ACC112 (cell line): Measurements from ENCODE around the gene MTHFR.

ENCODE experiments used
- H2AFZ ChIP-seq: fragments of 200-600 bp; sonication (generic); one replicate; pipeline ENCODE4 v1.6.0; 2017; ENCODE audit warnings: antibody characterized with exemption, low read length; ENCODE audit not compliant: unreplicated experiment
- H3K27ac ChIP-seq: fragments of 200-600 bp; sonication (generic); 2 replicates; pipeline ENCODE4 v1.5.1; 2014; ENCODE audit warnings: low read depth, mild to moderate bottlenecking, antibody characterized with exemption, low read length, moderate library complexity
- H3K27me3 ChIP-seq: fragments of 200-600 bp; sonication (generic); 2 replicates; pipeline ENCODE4 v1.6.1; 2014; ENCODE audit warnings: mild to moderate bottlenecking, antibody characterized with exemption, low read length, moderate library complexity, mixed read lengths; ENCODE audit not compliant: insufficient read depth
- H3K36me3 ChIP-seq: fragments of 200-600 bp; sonication (generic); 2 replicates; pipeline ENCODE4 v1.6.1; 2016; ENCODE audit warnings: mild to moderate bottlenecking, antibody characterized with exemption, low read length, moderate library complexity, mixed read lengths; ENCODE audit not compliant: insufficient read depth
- H3K4me1 ChIP-seq: fragments of 200-600 bp; sonication (generic); one replicate; pipeline ENCODE4 v1.6.1; 2016; ENCODE audit warnings: low read length, mixed read lengths; ENCODE audit not compliant: insufficient read depth, unreplicated experiment, control insufficient read depth
- H3K4me3 ChIP-seq: fragments of 200-600 bp; sonication (generic); 2 replicates; pipeline ENCODE4 v1.5.1; 2014; ENCODE audit warnings: mild to moderate bottlenecking, low read depth, low read length
- H3K79me2 ChIP-seq: fragments of 200-600 bp; sonication (generic); one replicate; pipeline ENCODE4 v1.6.0; 2016; ENCODE audit warnings: low read length; ENCODE audit not compliant: control insufficient read depth, unreplicated experiment, insufficient read depth

MTHFR gene

DNA sequence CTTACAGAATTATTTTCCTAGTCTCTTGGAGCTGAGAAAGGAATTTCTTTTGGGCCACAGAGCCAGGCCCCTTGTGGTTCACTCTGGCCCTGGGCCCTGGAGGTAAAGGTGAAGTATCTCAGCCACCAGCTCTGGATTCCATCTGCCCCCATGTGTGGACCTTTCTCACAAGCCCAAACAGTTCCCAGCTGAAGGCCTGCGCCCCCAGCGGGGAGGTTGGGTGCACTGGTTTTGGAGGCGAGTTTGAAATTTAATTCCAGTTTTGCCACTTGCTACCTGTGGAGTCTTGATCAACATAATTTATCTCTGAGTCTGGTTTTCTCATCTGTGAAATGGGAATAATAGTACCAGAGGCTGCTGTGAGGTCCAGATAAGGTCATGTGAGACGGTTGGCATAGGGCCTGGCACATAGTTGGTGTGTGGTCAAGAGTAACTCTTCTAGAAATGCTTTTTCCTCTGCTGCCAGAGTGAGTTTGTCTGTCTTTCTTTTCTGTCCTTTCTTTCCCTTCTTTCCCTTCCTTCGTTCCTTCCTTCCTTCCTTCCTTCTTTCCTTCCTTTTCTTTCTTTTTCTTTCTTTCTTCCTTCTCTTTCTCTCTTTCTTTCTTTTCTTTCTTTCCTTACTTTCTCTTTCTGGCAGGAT, 63.7 kb downstream of the MTHFR start:
- Histone ChIP-seq H3K36me3 (no peaks in the 10 kb centered on the region), H3K27ac (no peak overlapping the region), H3K27me3 (no peaks in the 10 kb centered on the region), H3K4me1 (peaks cover 25% of the 10 kb centered on the region), H3K4me3 (no peak overlapping the region), H3K79me2 (peaks cover 37% of the 10 kb centered on the region), H2AFZ (no peak overlapping the region)

DNA sequence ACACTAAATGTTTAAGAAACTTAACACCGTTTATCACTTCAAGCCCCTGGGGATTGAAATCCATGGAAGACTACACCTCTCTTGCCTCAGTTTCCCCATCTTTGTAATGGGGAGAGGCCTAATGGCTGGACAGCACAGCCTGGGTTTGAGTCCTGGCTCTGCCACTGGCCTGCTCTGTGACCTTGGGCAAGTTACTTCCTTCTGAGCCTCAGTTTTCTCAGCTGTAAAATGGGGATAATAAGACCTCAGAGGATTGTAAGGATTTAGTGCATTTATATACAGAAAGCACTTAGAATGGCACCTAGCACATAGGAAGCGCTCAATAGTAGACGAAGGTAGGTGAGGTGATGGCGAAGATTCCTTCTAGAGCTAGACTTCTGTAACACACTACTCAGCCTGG, 64.3 kb downstream of the MTHFR start:
- H3K27me3 ChIP-seq = no peaks in the 10 kb centered on the region
- H3K4me3 ChIP-seq = no peak overlapping the region
- no peak overlapping the region for H3K27ac ChIP-seq
- H3K79me2 ChIP-seq = peaks cover 37% of the 10 kb centered on the region
- H3K36me3 ChIP-seq = no peaks in the 10 kb centered on the region
- peaks cover 25% of the 10 kb centered on the region for H3K4me1 ChIP-seq
- H2AFZ ChIP-seq = no peak overlapping the region

DNA sequence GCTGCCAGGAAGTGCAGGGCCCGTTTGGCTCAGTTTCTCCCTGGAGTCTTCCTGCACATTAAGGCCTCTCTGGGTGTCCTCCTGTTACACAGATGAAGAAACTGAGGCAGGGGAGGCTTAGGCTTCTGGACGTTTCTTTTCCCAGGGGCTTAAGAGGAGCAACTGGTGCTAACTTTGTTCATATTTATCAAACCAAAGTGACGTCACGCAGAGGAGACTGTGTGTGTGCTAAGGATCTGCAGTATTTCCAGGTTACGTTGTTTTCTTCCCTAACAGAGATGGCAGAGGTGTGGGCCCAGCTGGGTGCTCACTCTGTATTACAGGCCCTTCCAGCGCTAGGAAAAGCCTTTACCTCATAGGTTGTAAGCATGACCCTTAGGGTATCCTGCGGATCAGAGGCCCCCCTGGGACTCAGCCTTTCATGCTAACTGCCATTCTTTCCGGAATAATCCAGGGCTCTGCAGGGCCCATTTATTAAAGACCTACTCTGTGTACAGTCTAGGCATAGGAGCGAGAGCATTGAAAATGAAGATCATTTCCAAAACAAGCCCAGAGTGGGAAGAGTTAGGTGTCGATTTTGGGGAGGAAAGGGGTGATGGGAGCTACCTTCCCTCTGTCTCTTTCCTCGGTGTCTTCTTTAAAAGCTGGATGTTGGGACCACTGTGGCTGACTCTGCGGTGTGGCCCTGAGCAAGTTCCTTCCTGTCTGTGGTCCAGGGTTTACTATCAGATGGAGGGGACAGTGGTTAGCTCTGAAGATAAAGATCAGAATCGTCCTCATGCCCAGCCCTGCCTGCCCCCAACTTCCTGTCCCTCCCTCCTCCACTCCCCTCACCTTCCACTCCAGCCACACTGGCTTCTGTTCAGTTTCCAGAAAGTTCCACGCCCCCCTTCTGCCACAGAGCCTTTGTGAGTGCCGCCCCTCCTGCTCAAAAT, 65.2 kb downstream of the MTHFR start:
- Histone ChIP-seq H3K36me3 (no peaks in the 10 kb centered on the region), H3K4me3 (no peak overlapping the region), H3K79me2 (peaks cover 37% of the 10 kb centered on the region), H3K27me3 (no peaks in the 10 kb centered on the region), H3K27ac (no peak overlapping the region), H2AFZ (no peak overlapping the region), H3K4me1 (peaks cover 21% of the 10 kb centered on the region)

DNA sequence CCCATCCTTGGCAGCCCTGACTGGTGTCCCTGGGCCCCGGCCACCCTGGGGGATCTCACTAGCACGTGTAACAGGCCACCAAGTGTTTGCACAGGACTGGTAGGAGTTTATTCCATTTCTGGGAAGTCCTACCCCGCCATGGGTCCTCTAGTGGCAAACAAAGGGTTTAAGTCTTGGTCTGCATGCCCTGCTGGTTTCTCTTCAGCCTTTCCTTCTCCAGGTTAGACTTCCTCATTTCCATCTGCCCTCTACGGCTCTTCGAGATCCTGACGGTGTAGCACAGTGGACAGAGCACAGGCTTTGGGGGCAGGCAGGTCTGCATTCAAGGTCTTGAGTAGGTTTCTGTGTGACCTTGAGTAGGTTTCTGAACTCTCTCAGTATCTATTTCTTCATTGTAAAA, 67.0 kb downstream of the MTHFR start:
- H3K27me3 ChIP-seq = no peaks in the 10 kb centered on the region
- H2AFZ ChIP-seq = no peak overlapping the region
- no peak overlapping the region for H3K4me3 ChIP-seq
- H3K27ac ChIP-seq = no peak overlapping the region
- peaks cover 23% of the 10 kb centered on the region for H3K4me1 ChIP-seq
- H3K79me2 ChIP-seq = peaks cover 37% of the 10 kb centered on the region
- H3K36me3 ChIP-seq = no peaks in the 10 kb centered on the region

DNA sequence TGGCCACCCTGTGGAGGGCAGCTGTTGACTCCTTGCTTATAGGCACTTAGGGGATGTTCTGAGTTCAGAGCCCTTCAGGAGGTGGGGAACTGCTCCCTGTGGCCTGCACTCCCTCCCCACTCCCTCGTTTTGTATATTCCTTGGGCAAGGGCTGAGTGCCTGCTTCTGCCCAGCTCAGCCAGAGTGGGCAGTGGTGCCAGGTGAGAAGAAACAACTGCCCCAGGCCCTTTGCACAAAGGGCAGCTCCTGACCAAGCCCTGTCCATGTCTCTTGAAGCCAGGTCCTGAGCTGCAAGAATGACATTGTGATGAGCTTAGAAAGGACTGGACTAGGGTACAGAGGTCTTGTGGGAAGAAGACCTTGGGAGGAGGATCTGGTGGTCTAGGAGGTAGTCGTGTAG, 67.7 kb downstream of the MTHFR start:
- H3K27ac ChIP-seq = peak overlapping the region; percentile 92; the same call in 1 of the 2 replicates
- no peak overlapping the region for H3K4me3 ChIP-seq
- peaks cover 23% of the 10 kb centered on the region for H3K4me1 ChIP-seq
- no peaks in the 10 kb centered on the region for H3K27me3 ChIP-seq
- H3K36me3 ChIP-seq = no peaks in the 10 kb centered on the region
- peaks cover 37% of the 10 kb centered on the region for H3K79me2 ChIP-seq
- no peak overlapping the region for H2AFZ ChIP-seq

DNA sequence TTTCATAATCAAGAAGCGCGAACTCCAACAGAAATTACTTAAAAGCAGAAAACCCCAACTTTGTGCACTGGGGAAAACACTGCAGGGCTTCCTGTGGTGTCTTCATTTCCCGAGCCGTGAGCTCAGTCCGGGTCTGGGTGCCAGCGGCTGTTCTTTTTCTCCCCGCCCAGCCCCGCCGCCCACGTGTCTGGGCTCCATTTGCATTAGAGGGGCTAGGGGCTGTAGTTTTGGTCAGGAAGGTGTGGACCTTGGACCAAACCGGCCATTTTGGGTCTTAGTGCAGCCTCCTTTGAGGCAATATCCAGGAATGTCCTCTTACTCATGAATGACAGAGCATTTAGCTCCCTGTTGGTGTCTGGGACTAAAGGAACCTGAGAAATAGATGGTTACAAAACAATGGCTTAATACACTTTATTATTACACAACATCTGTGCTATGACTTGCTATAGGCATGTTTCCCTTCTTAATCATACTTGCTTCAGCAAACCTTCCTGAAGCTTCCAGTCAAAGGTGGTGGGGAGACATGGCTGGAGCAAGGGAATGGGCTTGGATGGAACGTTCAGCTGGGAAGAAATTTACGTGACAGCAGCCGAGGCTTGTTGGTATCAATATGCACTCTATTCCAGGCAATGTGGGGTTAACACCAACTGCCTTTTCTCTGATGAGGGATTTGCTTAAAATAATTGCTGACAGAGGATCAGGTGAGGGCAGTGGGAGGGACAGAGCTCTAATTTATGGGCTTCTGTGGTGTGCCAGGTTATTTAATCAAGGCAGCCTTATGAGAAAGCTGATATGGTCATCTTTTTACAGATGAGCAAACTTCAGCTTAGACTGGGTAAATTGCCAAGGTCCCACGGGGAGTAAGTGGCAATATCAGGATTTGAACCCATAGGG, 68.8 kb downstream of the MTHFR start:
- H3K27ac ChIP-seq = peak overlapping the region; percentile 92
- H3K4me3 ChIP-seq = peak overlapping the region; percentile 89
- peaks cover 31% of the 10 kb centered on the region for H3K4me1 ChIP-seq
- H3K36me3 ChIP-seq = no peaks in the 10 kb centered on the region
- no peaks in the 10 kb centered on the region for H3K27me3 ChIP-seq
- H2AFZ ChIP-seq = peak overlapping the region; percentile 2
- H3K79me2 ChIP-seq = peaks cover 37% of the 10 kb centered on the region

DNA sequence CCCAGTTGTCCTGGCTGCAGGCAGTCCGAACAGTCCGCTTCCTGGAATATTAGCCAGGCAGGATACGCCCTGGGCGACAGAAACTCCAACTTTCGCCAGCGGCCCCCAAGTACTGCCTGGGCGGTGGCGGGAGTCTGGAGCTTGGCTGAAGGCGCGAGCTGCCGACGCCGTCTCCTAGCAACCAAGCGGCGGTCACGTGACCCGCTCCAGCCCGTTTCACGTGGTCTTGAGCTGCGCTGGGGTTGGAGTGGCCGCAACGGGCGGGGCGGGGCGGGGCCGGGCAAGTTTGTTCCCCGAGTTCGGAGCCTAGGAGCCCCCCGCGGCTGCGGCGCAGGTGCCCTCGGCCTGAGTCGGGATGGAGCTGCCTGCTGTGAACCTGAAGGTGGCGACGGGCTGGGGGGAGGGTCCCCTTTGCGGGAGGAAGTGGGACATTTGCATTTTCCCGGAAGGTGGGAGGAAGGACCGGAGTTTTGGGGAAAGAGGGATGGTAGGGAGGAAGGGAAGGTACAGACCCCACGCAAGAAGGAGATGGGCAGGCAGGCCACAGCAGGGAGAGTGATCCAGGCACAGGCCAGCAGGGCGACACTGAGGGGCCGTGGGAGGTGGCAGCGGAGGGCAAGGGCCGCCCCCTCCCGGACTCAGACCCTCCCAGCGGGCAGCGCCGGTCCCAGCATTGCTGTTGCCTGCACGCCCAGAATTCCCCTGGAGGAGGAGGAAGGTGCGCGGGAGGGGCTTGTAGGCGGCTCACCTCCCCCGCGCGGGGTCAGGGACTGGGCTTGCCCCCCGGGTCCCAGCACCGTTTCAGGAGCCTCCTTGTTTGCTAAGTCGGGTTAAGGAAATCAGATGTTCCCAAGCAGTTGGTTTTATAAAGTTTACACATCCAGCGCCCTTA, 69.7 kb downstream of the MTHFR start, which contains the start of gene AGTRAP:
Gene AGTRAP (plus strand): TSS at position 283 of the 892 bp plus-strand sequence. CDS start 73 bp downstream, at position 356.
- H3K36me3 ChIP-seq = no peaks in the 10 kb centered on the region
- H3K4me1 ChIP-seq = peaks cover 32% of the 10 kb centered on the region
- peak within 1 kb of the TSS; percentile 53 for H2AFZ ChIP-seq
- H3K4me3 ChIP-seq = peak within 1 kb of the TSS; percentile 89
- H3K79me2 ChIP-seq = peaks cover 29% of the 10 kb centered on the region
- peak within 1 kb of the TSS; percentile 92 for H3K27ac ChIP-seq
- H3K27me3 ChIP-seq = no peaks in the 10 kb centered on the region
